HG02973 (cell line): ENCODE results near the gene AGL.
"Not testable (repeated sequence)": the region's sequence is repeated elsewhere in the genome, so short reads cannot be mapped to it uniquely, and the experiment has no call there.

ENCODE experiments used
- ATAC-seq: cut with Tn5 transposase; IDR thresholded peaks from one replicate; pipeline ENCODE4 v1.9.1; 2021; ENCODE audit warnings: moderate library complexity; ENCODE audit not compliant: unreplicated experiment

AGL gene

DNA sequence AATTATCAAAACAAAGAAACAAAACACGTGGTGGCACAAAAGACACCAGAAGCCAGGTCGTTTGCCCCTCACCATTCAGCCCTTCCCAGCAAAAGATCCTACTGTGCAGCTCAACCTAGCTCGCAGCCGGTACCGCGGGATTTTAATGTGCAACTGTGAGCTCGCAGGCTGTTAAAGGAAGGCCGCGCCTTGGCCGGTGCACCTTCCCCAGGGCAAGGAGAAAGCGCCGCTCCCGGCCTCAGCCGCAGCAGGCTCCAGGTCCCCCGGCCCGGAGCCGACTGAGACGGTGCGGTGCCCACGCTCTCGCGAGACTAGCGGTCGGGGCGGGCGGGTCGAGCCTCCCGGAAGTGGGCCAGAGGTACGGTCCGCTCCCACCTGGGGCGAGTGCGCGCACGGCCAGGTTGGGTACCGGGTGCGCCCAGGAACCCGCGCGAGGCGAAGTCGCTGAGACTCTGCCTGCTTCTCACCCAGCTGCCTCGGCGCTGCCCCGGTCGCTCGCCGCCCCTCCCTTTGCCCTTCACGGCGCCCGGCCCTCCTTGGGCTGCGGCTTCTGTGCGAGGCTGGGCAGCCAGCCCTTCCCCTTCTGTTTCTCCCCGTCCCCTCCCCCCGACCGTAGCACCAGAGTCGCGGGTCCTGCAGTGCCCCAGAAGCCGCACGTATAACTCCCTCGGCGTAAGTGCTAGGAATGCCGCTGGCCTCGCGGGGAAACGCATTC is at the start of gene AGL:
TSS of gene AGL (plus strand) at position 618 of the 715 bp plus-strand sequence. CDS start 682 bp downstream, outside the sequence.
- peak; percentile 98 for ATAC-seq

DNA sequence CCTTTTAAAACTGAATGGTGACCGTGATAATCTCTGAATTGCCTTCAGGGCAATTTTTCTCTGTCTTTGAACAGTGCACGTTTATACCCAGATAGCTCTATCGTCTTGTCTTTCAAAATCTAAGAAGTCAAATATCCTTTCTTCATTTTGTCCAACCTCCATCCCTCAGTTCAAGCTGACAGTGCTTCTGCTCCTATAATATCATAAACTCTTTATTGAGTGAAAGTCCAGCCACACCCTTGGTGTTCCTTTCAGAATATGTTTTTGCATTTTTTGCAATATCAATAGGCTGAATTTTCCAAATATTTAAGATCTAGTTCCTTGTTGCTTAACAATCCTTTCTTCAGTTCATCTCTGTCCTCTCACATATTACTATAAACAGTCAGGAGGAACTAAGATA is 48.6 kb upstream of the AGL start:
- no peak for ATAC-seq

DNA sequence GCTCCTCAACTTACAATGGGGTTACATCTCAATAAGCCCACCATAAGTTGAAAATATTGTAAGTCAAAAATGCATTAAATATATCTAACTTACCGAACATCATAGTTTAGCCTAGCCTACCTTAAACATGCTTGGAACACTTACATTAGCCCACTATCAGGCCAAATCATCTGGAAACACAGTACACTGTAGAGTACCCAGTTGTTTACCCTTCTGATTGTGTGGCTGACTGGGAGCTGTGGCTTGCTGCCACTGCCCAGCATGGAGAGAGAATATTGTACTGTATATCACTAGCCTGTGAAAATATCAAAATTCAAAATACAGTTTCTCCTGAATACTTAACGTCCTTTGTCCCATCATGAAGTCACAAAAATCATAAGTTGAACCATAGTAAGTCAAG is 43.3 kb upstream of the AGL start:
- no peak for ATAC-seq

DNA sequence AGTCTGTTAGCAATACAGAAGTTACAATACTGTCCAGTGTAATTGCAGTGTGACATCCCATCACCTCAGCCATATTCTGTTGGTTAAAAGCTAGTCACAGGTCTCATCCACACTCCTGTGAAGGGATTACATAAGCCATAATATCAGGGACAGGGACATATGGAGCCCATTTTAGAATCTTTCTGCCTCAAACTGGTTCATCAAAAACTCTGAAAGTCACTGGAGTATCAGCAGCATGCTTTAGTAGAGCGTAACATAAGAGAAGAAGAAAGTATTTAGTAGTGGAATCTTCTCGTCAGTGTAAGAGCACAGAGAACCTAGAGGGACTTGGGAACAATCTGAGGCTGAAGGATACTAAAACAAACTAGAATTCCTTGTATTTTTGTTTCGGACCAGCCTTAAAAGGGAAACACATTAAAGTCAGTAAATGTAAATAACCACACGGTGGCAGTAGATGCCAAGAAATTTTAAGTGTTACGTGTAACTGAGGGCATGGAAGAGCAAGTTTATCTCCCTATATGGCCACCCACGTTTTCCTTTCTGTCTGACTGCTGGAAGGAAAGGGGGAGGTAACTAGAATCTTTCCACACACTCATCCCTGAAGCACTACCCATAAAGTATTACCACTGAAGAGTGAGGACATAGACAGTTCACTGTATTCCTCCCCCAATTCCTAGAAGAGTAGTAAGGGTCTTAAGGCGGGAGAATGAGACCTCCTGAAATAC is 41.6 kb upstream of the AGL start:
- peak; percentile 86 for ATAC-seq

DNA sequence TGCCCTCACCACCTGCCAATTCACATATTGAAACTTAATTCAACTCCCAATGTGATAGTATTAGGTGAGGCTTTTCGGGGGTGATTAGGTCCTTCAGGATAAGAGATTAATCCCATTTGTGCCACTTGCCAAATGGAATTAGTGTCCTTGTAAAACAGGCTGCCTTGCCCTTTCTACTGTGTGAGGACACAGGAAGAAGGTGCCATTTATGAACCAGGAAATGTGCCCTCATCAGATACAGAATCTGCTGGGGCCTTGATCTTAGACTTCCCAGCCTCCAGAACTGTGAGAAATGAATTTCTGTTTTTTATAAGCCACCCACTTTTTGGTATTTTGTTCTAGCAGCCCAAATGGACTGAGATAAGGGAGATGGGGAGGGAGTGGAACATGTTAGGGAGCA is 39.1 kb upstream of the AGL start:
- ATAC-seq, result no peak

DNA sequence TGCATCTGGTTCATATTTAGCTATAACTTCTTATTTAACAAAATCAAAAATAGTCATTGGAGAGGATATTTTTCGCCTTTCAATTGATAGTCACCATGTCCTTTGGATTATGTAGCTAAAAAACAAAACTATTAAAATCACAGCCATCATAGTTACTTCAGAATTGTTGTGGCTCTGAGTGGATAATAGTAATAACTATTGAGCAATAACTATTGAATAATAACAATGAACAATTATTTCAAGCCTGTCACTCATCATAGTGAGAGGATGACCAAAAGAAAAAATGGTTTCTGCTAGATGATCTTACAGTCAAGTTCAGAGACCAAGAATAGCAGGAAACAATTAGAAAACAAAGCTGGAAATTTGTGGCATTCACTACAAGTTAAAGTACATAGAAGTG is 38.4 kb upstream of the AGL start:
- no peak for ATAC-seq

DNA sequence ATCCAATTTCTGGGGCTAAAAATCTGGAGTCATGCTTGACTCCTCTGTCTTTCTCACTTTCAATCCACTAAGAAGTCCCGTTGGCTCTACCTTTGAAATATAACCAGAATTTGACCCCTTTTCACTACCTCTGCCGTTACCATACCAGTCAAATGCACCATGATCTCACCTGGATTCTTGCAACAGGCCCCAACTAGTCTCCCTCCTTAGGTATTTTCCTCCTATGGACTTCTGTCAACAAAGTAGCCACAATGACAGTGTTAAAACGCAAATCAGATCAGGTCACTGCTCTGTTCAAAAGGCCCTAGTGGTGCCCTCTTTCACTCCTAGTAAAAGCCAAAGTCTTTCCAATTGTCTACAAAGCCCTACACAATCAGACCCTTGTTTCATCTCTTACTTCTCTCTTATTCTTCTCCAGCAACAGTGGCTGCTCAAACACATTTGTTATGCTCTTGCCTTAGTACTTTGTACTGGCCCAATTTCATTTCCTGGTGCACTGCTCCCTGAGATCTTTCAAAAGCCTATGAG is 35.7 kb upstream of the AGL start:
- no peak for ATAC-seq

DNA sequence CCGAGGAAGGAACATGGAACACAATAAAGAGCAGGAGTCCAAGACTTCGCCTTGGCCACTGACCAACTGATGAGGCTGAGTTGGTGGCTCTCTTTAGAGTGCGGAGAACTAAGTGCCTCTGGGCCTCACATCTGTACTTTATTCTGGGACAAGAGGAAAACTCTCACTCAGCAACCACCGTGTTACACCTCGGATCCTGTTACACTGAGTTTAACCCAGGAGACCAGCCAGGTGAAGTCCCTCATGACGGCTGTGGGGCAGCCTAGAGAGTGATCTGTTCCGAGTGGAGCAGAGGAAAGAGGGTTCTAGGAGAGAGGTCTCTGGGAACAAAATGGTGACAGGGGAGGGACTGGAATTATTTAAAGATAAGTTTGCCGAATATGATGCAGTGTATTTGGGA is 33.5 kb upstream of the AGL start:
- no peak for ATAC-seq

DNA sequence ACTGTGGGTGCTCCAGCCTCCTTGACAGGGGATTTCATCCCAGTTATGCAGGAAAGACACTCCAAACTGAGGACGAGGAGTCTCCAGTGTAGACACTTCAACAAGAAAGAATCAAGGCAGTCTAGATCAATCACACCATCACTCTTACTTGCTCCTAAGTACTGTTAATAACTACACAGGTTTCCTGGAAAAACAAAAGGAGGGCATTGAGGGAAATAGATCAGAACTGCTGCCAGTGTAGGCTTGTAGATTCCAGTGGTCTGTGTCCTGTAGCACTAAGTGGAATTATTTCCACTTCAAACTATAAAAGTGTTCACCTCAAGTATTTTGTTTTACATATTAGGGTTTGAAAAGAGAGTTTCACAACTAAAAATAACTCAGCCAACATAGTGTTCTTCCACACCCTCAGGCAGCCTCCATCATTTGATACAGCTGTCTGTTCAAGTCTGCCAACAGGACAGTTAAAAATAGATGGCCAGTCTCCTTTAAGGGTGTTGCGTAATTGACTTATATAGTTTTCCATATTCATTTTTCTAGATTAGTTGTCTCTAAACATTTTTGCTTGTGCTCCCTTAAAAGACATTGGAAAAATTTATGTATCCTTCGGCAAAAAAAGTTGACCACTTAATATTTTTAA is 32.0 kb upstream of the AGL start:
- no peak for ATAC-seq

DNA sequence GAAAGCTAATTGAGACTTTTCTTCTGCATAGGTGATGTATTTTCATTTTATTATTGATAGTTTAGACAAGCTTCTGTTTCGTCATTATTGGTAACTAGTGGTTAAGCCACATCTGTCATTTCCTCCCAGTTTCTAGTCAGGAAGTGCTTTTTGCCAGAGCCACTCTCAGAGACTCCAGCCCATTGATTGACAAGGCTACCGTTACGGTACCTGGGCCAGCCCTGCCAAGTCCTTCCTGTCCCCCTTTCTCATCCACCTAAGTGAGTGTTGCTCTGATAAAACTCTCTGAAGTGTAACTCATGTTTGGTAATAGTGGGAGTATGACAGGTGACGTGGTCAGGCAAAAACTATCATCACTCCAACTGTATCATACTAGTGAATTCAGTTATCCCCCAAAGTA is 29.6 kb upstream of the AGL start:
- ATAC-seq, result peak; percentile 75

DNA sequence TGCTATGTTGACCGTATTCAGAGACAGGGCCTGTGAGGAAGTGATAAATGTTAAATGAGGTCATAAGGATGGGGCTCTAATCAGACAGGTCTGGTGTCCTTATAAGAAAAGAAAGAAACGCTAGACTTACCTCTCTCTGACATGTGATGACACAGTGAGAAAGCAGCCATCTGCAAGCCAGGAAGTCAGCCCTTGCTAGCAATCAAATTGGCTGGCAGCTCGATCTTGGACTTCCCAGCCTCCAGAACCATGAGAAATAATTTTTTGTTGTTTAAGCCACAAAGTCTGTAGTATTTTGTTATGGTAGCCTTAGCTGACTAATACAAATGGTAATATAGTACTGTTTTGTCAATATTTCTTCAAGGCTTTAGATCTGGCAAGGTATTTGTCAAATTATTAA is 25.1 kb upstream of the AGL start:
- no peak for ATAC-seq

DNA sequence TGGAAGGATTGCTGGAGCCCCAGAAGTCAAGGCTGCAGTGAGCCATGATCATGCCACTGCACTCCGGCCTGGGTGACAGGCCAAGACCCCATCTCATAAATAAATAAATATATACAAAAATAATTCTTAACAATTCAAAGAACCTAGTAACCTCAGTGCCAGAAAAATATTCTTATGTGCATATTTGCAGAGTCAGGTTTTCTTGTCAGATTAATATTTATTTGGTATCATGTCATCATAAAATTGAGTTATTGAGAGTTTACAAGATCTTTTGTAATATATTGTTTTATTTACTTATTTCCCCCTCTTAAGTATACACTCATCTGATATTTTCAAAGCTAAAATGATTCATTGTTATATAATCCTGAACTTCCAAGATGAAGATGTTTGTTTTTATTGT is 24.5 kb upstream of the AGL start:
- ATAC-seq, result no peak

DNA sequence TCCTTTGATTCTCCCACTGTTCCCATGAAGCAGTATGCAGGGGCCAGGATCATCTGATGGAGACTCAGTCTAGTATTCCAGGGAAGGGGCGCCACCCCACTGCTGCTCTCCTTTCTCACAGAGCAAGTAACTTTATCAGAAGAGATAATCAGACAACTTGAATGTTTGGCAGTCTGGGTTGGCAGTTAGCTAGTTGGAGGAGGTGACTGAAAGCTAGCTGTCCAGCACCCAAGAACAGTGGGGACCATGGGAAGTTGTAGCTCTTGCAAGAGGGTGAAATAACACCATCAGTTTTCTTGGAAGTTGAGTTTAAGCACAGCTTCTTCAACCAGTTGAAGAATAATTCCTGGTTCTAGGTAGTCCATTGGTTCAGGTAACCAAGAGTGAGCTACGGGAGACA is 22.2 kb upstream of the AGL start:
- ATAC-seq, result no peak

DNA sequence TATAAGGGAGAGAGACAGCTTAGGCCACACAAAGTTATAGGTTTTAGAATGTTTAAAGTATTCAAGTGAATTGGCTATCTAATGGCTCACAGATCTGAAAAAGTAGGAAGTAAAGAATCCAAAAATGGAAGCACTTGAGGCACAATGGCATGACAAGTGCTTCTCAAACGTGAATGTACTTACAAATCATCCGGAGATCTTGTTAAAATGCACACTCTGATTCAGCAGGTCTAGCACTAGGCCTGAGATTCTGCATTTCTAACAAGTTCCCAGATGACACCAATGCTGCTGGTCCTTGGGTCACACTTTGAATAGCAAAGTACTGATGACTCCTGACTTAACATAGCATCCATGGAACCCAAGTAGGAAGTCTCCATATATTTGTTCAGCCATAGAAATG is 20.9 kb upstream of the AGL start:
- no peak for ATAC-seq

DNA sequence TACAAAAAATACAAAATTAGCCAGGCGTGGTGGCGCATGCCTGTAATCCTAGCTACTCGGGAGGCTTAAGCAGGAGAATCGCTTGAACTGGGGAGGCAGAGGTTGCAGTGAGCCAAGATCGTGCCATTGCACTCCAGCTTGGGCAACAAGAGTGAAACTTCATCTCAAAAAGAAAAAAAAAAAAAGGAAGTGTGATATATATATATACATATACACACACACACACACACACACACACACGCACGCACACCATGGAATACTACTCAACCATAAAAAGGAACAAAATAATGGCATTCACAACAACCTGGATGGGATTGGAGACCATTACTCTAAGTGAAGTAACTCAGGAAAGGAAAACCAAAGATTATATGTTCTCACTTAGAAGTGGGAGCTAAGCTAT is 16.2 kb upstream of the AGL start:
- not testable (repeated sequence) for ATAC-seq

DNA sequence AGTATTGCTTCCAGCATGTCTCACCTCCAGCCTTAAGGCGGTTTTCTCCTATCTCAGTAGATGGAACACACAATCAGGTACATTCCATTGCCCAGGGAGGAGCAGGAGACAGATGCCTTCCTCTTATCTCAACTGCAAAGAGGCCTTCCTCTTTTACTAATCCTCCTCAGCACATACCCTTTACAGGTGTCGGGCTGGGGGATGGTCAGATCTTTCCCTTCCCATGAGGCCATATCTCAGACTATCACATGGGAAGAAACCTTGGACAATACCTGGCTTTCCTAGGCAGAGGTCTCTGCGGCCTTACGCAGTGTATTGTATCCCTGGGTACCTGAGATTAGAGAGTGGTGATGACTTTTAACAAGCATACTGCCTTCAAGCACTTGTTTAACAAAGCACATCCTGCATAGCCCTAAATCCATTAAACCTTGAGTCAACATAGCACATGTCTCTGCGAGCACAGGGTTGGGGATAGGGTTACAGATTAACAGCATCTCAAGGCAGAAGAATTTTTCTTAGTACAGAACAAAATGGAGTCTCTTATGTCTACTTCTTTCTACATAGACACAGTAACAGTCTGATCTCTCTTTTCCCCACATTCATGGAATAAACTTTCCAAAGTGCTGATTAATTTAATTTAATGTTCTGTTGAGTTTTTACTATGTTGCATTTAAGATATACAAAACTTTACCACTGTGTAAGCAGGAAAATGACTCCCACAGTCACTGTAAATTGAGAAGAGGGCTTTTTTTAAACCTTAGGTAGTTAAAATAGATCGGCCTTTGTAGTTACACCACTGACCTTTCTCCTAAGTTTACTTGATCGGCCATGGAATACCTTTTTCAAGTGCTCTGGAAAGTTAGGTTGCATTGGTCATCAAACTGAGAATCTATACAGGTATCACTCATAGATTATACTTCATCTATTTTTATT is 13.7 kb upstream of the AGL start:
- ATAC-seq, result not testable (repeated sequence)

DNA sequence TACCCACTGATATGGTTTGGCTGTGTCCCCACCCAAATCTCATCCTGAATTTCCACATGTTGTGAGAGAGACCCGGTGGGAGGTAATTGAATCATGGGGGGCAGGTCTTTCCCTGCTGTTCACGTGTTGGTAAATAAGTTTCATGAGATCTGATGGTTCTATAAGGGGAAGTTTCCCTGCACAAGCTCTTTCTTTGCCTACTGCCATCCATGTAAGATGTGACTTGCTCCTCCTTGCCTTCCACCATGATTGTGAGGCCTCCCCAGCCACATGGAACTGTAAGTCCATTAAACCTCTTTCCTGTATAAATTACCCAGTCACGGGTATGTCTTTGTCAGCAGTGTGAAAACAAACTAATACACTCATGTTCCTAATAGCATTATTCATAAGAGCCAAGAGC is 9.8 kb upstream of the AGL start:
- ATAC-seq, result not testable (repeated sequence)

DNA sequence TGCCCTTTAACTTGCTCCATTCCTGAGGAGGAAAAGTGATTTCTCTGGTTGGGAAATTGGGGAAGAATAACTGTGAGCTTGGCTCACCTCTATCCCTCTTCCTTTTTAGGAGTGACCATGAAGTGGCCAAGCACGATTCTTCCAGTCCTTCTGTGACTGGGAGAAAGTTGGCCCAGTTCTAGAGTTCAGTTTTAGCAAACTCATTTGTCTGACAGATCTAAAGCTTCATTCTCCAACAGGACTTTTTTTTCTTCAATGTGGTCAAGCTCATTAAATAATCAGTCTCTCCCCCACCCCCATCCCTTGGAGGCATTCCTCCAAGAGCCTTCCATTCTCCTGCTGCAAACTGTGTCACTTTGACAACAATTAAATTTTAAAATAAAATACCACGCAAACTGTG is 6.4 kb upstream of the AGL start:
- no peak for ATAC-seq

DNA sequence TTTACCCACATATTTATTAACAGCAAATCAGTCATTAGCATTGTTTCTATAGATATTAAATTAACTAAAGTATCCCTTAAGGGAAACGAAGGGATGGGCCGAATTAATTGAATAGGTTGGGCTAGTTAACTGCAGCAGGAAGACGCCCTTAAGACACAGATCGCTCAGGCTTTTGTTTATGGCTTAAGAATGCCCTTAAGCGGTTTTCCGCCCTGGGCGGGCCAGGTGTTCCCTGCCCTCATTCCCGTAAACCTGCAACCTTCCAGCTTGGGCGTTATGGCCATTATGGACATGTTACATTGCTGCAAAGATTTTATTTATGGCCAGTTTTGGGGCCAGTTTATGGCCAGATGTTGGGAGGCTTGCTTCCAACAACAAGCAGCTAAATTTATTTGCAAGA is 5.0 kb upstream of the AGL start:
- not testable (repeated sequence) for ATAC-seq

DNA sequence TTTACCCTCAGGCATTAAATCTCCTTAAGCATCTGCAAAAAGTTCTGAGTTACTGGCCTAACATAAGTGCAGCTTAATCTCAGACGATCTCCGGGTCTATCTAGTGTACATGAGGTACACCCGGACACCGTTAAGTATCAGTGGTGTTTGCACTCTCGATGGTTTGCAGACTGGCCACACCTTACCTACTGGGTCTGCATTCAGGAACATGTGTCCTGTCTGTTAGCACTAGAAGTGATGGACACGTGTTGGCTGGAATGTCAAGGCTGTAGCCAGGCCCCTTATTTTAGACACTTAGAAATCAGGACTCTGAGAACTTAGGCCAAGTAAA is 783 bp upstream of the AGL start:
- ATAC-seq, result no peak
